Caco-2 (cell line): ENCODE measurements around the gene MTARC1. TPM values are rescaled to one million over a fixed set of nuclear protein-coding genes. Genes with fewer than 3 reads are reported as not detected.

Experiments
- BruUV-seq: library from RNA; stranded (reverse); fragments of 400-500 nt; replicated peaks from 2 replicates; lab custom pipeline; 2021; lab: Mats Ljungman, UMichigan
- CTCF ChIA-PET: fragments of 300-600 bp; sonication (Branson Sonifier 250); formaldehyde crosslinking; loops from one replicate; lab custom pipeline; 2022; ENCODE audit warnings: antibody characterized with exemption; lab: Charles Lee
- POLR2A ChIA-PET: fragments of 300-600 bp; sonication (Branson Sonifier 250); formaldehyde crosslinking; loops from one replicate; lab custom pipeline; 2022; ENCODE audit warnings: antibody characterized with exemption; lab: Charles Lee
- DNase-seq, 2 experiments: peaks; one replicate each; pipeline versions ENCODE4 v3.0.0 to v3.0.0-alpha.2; 2020 to 2022
- H3K27me3 ChIP-seq: replicated peaks from 2 replicates; pipeline ENCODE4 v1.6.0; 2011; ENCODE audit warnings: low read length; ENCODE audit not compliant: control insufficient read depth, insufficient read depth
- H3K36me3 ChIP-seq: 2 replicates; pipeline ENCODE4 v1.5.1; 2011; ENCODE audit warnings: low read length; ENCODE audit not compliant: control insufficient read depth, insufficient read depth
- H3K4me1 ChIP-seq: fragments of 250-450 bp; sonication (Bioruptor Pico); 2 replicates; pipeline ENCODE4 v1.5.1; 2020; ENCODE audit warnings: mild to moderate bottlenecking
- H3K4me3 ChIP-seq: 2 replicates; pipeline ENCODE4 v1.5.1; 2011; ENCODE audit warnings: low read depth, mild to moderate bottlenecking, control low read depth, low read length
- H3K9me3 ChIP-seq: fragments of 250-450 bp; sonication (Bioruptor Pico); 2 replicates; pipeline ENCODE4 v1.5.1; 2020; ENCODE audit warnings: mild to moderate bottlenecking, moderate library complexity
- H3K27ac Mint-ChIP-seq: one replicate; pipeline ENCODE4 v1.8.0; 2022; ENCODE audit warnings: mixed read lengths; ENCODE audit not compliant: unreplicated experiment
- H3K27me3 Mint-ChIP-seq: one replicate; pipeline ENCODE4 v1.8.0; 2022; ENCODE audit warnings: mixed read lengths; ENCODE audit not compliant: insufficient read depth, unreplicated experiment
- H3K36me3 Mint-ChIP-seq: one replicate; pipeline ENCODE4 v1.8.0; 2022; ENCODE audit warnings: mild to moderate bottlenecking, mixed read lengths; ENCODE audit not compliant: insufficient read depth, unreplicated experiment
- H3K4me1 Mint-ChIP-seq: one replicate; pipeline ENCODE4 v1.8.0; 2022; ENCODE audit warnings: low read depth, mixed read lengths; ENCODE audit not compliant: unreplicated experiment
- H3K4me3 Mint-ChIP-seq: one replicate; pipeline ENCODE4 v1.8.0; 2022; ENCODE audit warnings: mild to moderate bottlenecking, moderate library complexity, mixed read lengths; ENCODE audit not compliant: unreplicated experiment
- H3K9me3 Mint-ChIP-seq: one replicate; pipeline ENCODE4 v1.8.0; 2022; ENCODE audit warnings: mixed read lengths; ENCODE audit not compliant: unreplicated experiment
- intact Hi-C: fragments of 100-400 bp; cut with micrococcal nuclease; formaldehyde crosslinking; loops from one replicate; pipeline ENCODE4 v1.10.0; 2022; ENCODE audit not compliant: unreplicated experiment
- total RNA-seq: library from RNA; stranded (reverse); gene quantifications from 2 replicates; pipeline ENCODE4 v1.2.3, GENCODE V29; 2022
- TF ChIP-seq, protein P1 (sequence below), 2 experiments: fragments of 200-600 bp in 1 of 2; IDR thresholded peaks; 1 replicate in 1 of 2; 2 replicates in 1 of 2; pipeline versions ENCODE4 v1.5.1 to v1.8.0; 2011 to 2022; ENCODE audit warnings: antibody characterized with exemption in 1 of 2, control low read depth in 1 of 2, inconsistent platforms in 1 of 2, low read depth in 1 of 2, low read length in 1 of 2, mild to moderate bottlenecking in 1 of 2, moderate library complexity in 1 of 2; ENCODE audit not compliant: insufficient read depth in 1 of 2, severe bottlenecking in 1 of 2, unreplicated experiment in 1 of 2

The MTARC1 gene
- total RNA-seq, 1 experiment from 2014 or later: 88.7 TPM

DNA sequence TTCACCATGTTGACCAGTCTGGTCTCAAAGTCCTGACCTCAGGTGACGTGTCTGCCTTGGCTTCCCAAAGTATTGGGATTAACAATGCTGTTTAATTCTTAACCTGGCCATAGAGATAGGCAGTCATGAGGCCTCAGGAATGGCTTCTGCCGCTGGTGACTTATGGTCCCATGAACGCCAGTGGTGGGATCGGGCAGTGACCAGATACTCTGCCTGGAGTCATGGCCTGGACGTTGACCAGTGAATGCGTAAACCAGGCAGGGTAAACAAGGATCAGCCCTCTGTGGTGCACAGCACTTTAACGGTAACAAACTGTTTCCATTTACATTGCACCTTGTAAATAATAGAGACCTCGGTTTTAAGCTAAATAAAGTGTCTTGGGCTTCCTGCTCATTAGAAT, 23.0 kb downstream of the MTARC1 start:
- no peak for DNase-seq
- POLR2A ChIA-PET: no interaction called here
- TF ChIP-seq, protein P1, sequence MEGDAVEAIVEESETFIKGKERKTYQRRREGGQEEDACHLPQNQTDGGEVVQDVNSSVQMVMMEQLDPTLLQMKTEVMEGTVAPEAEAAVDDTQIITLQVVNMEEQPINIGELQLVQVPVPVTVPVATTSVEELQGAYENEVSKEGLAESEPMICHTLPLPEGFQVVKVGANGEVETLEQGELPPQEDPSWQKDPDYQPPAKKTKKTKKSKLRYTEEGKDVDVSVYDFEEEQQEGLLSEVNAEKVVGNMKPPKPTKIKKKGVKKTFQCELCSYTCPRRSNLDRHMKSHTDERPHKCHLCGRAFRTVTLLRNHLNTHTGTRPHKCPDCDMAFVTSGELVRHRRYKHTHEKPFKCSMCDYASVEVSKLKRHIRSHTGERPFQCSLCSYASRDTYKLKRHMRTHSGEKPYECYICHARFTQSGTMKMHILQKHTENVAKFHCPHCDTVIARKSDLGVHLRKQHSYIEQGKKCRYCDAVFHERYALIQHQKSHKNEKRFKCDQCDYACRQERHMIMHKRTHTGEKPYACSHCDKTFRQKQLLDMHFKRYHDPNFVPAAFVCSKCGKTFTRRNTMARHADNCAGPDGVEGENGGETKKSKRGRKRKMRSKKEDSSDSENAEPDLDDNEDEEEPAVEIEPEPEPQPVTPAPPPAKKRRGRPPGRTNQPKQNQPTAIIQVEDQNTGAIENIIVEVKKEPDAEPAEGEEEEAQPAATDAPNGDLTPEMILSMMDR (IDR thresholded peaks at IDR 0.05; ENCODE audit: insufficient read depth in 1 of 2, low read depth in 1 of 2, low read length in 1 of 2, severe bottlenecking in 1 of 2, unreplicated experiment in 1 of 2): no peak
- CTCF ChIA-PET: interaction anchor here (0.6 to 1.3 kb wide), 2 partner anchors 38 to 514 kb away, joined by 3 to 9 read pairs; no protein-coding TSS in a partner anchor
- H3K4me3 ChIP-seq: no peak overlapping the region
- no peak overlapping the region for H3K4me3 Mint-ChIP-seq
- H3K9me3 ChIP-seq: no peaks in the 10 kb centered on the region
- H3K27me3 ChIP-seq: no peaks in the 10 kb centered on the region
- H3K4me1 Mint-ChIP-seq: no peaks in the 10 kb centered on the region
- intact Hi-C loops: loop anchor here (5.0 kb wide), 1 partner anchor 393 kb away; no protein-coding TSS in a partner anchor
- no peaks in the 10 kb centered on the region for H3K4me1 ChIP-seq
- H3K36me3 ChIP-seq: peaks cover 7% of the 10 kb centered on the region
- no peaks in the 10 kb centered on the region for H3K27me3 Mint-ChIP-seq
- H3K27ac Mint-ChIP-seq: no peak overlapping the region
- peaks cover 33% of the 10 kb centered on the region for H3K36me3 Mint-ChIP-seq
- BruUV-seq: no TSS peak
- no peaks in the 10 kb centered on the region for H3K9me3 Mint-ChIP-seq

DNA sequence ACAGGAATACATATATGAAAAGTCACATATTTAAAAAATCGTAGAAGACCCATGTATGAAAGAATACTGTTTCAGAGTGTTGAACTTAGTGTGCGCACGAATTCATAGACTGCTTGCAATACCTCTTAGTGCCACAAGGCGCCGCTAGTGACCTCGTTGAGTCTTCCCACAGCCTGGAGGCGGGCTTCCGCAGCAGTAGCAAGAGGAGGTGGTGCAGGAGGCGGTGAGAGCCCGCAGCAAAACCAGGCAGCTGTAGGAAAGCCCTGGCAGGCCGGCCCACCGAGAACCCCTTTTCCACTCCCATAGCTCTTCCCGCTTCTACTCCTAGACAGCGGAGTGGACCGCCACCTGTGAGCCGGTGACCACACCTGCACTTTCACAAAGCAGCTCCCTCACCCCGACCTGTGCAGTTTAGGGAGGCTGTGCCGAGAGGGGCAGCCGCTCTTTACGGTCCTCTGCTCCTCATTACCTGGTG, 23.5 kb downstream of the MTARC1 start:
- Histone ChIP-seq H3K9me3 (no peaks in the 10 kb centered on the region), H3K4me3 (no peak overlapping the region), H3K36me3 (peaks cover 7% of the 10 kb centered on the region), H3K27me3 (no peaks in the 10 kb centered on the region), H3K4me1 (no peaks in the 10 kb centered on the region)
- H3K4me3 Mint-ChIP-seq: no peak overlapping the region
- TF ChIP-seq, protein P1 (IDR thresholded peaks at IDR 0.05; ENCODE audit: insufficient read depth in 1 of 2, low read depth in 1 of 2, low read length in 1 of 2, severe bottlenecking in 1 of 2, unreplicated experiment in 1 of 2): peak; percentile 67 to 85
- intact Hi-C loops: loop anchor here (5.0 kb wide), 1 partner anchor 392 kb away; no protein-coding TSS in a partner anchor
- no peaks in the 10 kb centered on the region for H3K9me3 Mint-ChIP-seq
- no TSS peak for BruUV-seq
- H3K36me3 Mint-ChIP-seq: peaks cover 33% of the 10 kb centered on the region
- H3K4me1 Mint-ChIP-seq: no peaks in the 10 kb centered on the region
- no peaks in the 10 kb centered on the region for H3K27me3 Mint-ChIP-seq
- ChIA-PET CTCF (interaction anchor here (0.6 to 1.3 kb wide), 2 partner anchors 39 to 514 kb away, joined by 3 to 9 read pairs; no protein-coding TSS in a partner anchor), POLR2A (no interaction called here)
- peak; percentile 59 to 67 for DNase-seq
- H3K27ac Mint-ChIP-seq: no peak overlapping the region

DNA sequence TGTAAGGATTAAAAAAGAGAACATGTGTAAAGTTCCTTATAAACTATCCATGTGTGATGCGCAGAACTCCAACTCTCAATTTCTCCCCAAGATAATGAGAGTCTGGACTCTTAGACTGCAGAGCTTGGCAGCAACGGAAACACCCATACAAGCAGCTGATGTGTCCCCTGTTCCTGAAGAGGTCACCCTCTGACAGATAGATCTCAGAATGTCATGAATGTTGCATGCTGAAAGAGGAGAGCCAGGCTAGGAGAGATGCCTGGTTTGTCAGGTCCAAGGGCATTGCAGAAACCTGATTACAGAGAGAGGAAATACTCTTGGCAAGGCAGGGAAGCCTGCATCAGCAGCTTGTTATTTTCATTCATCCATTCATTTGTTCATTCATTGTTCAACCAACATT, 24.2 kb downstream of the MTARC1 start:
- Mint-ChIP-seq H3K27me3 (no peaks in the 10 kb centered on the region), H3K36me3 (peaks cover 33% of the 10 kb centered on the region), H3K4me3 (no peak overlapping the region), H3K4me1 (no peaks in the 10 kb centered on the region), H3K9me3 (no peaks in the 10 kb centered on the region), H3K27ac (no peak overlapping the region)
- intact Hi-C loops: loop anchor here (5.0 kb wide), 1 partner anchor 391 kb away; no protein-coding TSS in a partner anchor
- no peak overlapping the region for H3K4me3 ChIP-seq
- no peak for DNase-seq
- no peaks in the 10 kb centered on the region for H3K4me1 ChIP-seq
- no peaks in the 10 kb centered on the region for H3K9me3 ChIP-seq
- H3K36me3 ChIP-seq: peaks cover 7% of the 10 kb centered on the region
- POLR2A ChIA-PET: no interaction called here
- CTCF ChIA-PET: no interaction called here
- TF ChIP-seq, protein P1 (IDR thresholded peaks at IDR 0.05; ENCODE audit: insufficient read depth in 1 of 2, low read depth in 1 of 2, low read length in 1 of 2, severe bottlenecking in 1 of 2, unreplicated experiment in 1 of 2): no peak
- H3K27me3 ChIP-seq: no peaks in the 10 kb centered on the region
- BruUV-seq: no TSS peak
